Measurements from ENCODE around the gene PCDHGB4.
A peak's percentile ranks its signal among the peaks of the same experiment; 100 is the strongest.
"Not testable (repeated sequence)": the region's sequence is repeated elsewhere in the genome, so short reads cannot be mapped to it uniquely, and the experiment has no call there.

The PCDHGB4 gene

DNA sequence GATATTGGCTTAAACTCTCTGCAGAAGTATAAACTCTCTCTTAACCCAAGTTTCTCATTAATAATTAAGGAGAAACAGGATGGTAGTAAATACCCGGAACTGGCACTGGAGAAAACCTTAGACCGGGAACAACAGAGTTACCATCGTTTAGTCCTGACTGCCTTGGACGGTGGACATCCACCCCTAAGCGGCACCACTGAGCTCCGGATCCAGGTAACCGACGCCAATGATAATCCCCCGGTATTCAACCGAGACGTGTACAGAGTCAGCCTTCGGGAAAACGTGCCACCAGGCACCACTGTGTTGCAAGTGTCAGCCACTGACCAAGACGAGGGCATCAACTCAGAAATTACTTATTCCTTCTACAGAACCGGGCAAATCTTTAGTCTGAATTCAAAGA is 11.1 kb downstream of the PCDHGB4 start:
- no peak for DNase-seq (ENCODE audit: low spot score)

DNA sequence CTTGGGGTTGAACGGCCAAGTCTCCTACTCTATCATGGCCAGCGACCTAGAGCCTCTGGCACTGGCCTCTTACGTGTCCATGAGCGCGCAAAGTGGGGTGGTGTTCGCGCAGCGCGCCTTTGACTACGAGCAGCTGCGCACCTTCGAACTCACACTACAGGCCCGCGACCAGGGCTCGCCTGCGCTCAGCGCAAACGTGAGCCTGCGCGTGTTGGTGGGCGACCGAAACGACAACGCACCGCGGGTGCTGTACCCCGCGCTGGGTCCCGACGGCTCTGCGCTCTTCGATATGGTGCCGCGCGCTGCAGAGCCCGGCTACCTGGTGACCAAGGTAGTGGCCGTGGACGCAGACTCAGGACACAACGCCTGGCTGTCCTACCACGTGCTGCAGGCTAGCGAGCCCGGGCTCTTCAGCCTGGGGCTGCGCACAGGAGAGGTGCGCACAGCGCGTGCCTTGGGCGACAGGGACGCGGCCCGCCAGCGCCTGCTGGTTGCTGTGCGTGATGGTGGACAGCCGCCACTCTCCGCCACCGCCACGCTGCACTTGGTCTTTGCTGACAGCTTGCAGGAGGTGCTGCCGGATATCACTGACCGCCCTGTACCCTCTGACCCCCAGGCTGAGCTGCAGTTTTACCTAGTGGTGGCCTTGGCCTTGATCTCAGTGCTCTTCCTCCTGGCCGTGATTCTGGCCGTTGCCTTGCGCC is 12.2 kb downstream of the PCDHGB4 start:
- no peak for DNase-seq (ENCODE audit: low spot score)

- no peak for DNase-seq (ENCODE audit: low spot score)
Observed at GRCh38 chr5:141402553-141403243, 15.2 kb downstream of the PCDHGB4 start, which contains the start of gene PCDHGA9. Gene PCDHGA9, plus strand, starts transcription at chr5:141402778. Its CDS starts 175 bp downstream, at chr5:141402953.

DNA sequence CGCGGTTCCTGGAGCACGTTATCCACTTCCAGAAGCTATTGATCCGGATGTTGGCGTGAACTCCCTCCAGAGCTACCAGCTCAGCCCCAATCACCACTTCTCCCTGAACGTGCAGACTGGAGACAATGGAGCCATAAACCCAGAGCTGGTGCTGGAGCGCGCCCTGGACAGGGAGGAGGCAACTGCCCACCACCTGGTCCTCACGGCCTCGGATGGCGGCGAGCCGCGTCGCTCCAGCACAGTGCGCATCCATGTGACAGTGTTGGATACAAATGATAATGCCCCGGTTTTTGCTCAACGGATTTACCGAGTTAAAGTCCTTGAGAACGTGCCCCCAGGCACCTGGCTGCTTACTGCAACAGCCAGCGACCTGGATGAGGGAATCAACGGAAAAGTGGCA is 15.9 kb downstream of the PCDHGB4 start:
- DNase-seq (ENCODE audit: low spot score), result no peak

GRCh38 chr5:141407790-141408505 is 20.4 kb downstream of the PCDHGB4 start, which contains the start of gene PCDHGB6:
Gene PCDHGB6, plus strand, starts transcription at chr5:141408021. Its CDS starts 182 bp downstream, at chr5:141408203.
- DNase-seq (ENCODE audit: low spot score), result peak; percentile 26

DNA sequence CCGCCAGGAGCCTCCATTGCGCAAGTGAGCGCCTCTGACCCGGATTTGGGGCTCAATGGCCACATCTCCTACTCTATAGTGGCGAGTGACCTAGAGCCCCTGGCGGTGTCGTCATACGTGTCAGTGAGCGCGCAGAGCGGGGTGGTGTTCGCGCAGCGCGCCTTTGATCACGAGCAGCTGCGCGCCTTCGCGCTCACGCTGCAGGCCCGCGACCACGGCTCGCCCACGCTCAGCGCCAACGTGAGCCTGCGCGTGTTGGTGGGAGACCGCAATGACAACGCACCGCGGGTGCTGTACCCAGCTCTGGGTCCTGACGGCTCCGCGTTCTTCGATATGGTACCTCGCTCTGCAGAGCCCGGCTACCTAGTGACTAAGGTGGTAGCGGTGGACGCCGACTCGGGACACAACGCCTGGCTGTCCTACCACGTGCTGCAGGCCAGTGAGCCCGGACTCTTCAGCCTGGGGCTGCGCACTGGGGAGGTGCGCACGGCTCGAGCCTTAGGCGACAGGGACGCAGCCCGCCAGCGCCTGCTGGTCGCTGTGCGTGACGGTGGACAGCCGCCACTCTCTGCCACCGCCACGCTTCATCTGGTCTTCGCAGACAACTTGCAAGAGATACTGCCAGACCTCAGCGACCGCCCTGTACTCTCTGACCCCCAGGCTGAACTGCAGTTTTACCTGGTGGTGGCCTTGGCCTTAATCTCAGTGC is 22.3 kb downstream of the PCDHGB4 start:
- no peak for DNase-seq (ENCODE audit: low spot score)

DNA sequence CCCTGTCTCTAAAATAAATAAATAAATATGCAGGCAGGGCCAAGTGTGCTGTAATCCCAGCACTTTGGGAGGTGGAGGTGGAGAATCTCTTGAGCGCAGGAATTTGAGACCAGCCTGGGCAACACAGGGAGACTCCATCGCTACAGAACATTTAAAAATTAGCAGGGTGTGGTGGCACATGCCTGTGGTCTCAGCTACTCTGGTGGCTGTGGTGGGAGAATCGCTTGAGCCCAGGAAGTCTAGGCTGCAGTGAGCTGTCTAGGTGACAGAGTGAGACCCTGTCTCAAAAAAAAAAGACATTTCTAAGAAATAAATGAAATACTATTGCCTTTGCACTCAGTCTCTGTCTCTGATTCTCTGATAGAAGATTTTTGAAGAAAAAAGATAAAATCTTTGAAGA is 24.1 kb downstream of the PCDHGB4 start:
- DNase-seq (ENCODE audit: low spot score), result peak; percentile 23

- DNase-seq (ENCODE audit: low spot score), result peak; percentile 58
Observed at GRCh38 chr5:141412854-141413539, 25.5 kb downstream of the PCDHGB4 start, which contains the start of gene PCDHGA10. Gene PCDHGA10, plus strand, starts transcription at chr5:141412987. Its CDS starts 189 bp downstream, at chr5:141413176.

DNA sequence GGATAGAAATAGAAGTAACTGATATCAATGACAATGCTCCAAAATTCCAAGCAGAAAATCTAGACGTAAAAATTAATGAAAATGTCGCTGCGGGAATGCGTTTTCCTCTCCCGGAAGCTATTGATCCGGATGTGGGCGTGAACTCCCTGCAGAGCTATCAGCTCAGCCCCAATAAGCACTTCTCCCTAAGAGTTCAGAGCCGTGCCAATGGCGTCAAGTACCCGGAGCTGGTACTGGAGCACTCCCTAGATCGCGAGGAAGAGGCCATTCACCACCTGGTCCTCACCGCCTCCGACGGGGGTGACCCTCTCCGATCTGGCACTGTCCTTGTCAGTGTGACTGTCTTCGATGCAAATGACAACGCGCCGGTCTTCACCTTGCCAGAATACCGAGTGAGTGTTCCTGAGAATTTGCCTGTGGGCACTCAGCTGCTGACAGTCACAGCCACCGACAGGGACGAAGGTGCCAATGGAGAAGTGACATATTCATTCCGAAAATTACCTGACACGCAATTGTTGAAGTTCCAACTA is 26.1 kb downstream of the PCDHGB4 start:
- DNase-seq (ENCODE audit: low spot score), result no peak

- not testable (repeated sequence) for DNase-seq (ENCODE audit: low spot score)
Observed at GRCh38 chr5:141414548-141415274, 27.2 kb downstream of the PCDHGB4 start.

GRCh38 chr5:141415275-141415618 is 27.7 kb downstream of the PCDHGB4 start:
- DNase-seq (ENCODE audit: low spot score), result not testable (repeated sequence)

- peak; percentile 32 for DNase-seq (ENCODE audit: low spot score)
Observed at GRCh38 chr5:141417494-141418172, 30.1 kb downstream of the PCDHGB4 start, which contains the start of gene PCDHGB7. Gene PCDHGB7, plus strand, starts transcription at chr5:141417677. Its CDS starts 183 bp downstream, at chr5:141417860.

- DNase-seq (ENCODE audit: low spot score), result no peak
Observed at GRCh38 chr5:141419074-141419880, 31.8 kb downstream of the PCDHGB4 start.

- DNase-seq (ENCODE audit: low spot score), result peak; percentile 42
Observed at GRCh38 chr5:141420855-141421488, 33.5 kb downstream of the PCDHGB4 start, which contains the start of gene PCDHGA11. Gene PCDHGA11, plus strand, starts transcription at chr5:141421051. Its CDS starts 177 bp downstream, at chr5:141421228.

- no peak for DNase-seq (ENCODE audit: low spot score)
Observed at GRCh38 chr5:141421489-141421855, 34.0 kb downstream of the PCDHGB4 start.

GRCh38 chr5:141422742-141423291 is 35.3 kb downstream of the PCDHGB4 start:
- DNase-seq (ENCODE audit: low spot score), result no peak

GRCh38 chr5:141427783-141428426 is 40.4 kb downstream of the PCDHGB4 start:
- no peak for DNase-seq (ENCODE audit: low spot score)
